GM18861 (cell line): ENCODE results near the gene MAPK8.

Experiments
- ATAC-seq: cut with Tn5 transposase; IDR thresholded peaks from one replicate; pipeline ENCODE4 v1.9.1; 2021; ENCODE audit not compliant: unreplicated experiment

MAPK8 gene

DNA sequence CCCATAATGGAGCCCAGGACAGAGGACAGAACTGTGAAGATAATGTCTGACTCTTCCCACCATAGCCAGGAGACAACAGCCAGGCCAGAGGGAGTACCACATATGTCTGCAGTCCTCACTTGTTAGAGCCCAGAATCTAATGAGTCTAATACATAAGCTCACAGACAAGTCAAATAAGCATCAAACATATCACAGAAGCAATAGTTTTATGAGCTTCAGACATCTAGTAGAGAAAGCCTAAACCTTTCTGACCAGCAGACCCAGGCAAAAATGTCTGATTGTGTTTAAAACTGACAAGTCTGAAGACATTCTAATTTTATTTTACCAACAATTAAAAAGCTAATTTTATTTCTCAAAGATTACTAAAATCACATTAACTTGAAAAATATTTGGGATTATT lies 75.5 kb downstream of the MAPK8 start:
- no peak for ATAC-seq

DNA sequence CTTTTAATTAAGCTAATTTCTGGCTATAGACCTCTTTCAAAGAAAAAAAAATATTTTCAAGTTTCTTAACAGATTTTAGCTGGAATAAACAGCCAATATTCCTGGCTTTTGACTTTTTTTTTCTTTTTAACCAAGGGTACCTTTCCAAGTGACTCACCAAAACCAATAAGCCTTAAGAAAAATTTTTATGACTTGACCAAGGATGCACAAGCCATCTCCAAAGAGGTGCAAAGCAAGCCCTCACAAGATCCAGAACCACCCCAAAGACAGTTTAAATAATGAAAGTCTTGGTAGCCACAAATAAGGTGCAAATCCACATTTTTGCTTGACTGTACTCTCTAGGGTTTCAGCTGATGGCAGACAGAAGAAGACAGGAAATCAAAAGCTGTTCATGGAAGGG lies 76.5 kb downstream of the MAPK8 start:
- no peak for ATAC-seq

DNA sequence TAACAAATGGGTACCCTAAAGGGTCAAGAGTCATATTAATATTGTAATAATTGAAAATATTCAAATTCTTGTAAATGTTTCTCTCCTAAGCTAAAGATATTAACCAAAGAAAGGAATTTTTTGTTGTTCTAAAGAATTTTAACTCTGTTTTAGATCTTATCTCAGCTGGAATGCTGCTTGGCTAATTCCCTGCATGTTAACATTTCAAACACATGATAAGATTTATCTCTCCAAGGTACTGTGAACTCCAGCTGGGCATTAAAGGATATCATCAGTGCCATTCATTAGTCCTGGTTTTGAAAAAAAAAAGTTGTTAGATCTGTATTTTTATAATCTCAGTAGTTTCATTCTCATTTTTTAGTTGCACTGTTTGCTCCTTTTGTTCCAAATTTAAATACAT lies 76.9 kb downstream of the MAPK8 start:
- no peak for ATAC-seq

DNA sequence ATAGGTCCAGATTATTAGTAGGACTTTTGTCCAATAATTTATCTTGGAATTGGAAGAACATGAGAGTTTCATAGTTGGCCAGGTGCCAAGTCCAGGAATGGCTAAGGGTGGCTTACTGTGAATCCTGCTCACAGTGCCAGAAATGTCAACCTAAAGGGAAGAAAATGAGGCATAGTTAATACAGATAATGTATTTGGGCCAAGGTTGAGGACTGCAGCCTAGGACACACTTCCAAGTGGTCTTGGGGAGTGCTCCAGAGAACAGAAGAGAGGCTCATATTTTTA lies 78.2 kb downstream of the MAPK8 start:
- no peak for ATAC-seq

DNA sequence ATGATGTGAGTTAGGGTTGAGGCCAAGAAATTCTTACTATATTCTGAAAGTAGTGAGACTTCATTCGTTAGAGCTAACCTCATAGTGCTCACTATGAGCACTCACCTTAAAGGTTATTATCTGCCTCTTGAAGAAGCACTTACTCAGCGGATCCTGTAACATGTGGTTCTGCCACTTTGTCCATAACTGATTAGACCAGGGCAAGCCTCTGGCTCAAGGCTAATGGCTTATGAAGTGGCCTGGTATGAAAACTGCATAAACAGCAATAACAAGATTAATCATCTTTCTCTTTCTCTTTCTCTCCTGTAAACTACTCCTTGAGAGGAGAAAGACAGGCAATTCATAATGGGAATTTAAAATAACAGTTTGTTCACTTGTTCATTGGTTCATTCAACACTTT lies 82.8 kb downstream of the MAPK8 start:
- ATAC-seq, result no peak

DNA sequence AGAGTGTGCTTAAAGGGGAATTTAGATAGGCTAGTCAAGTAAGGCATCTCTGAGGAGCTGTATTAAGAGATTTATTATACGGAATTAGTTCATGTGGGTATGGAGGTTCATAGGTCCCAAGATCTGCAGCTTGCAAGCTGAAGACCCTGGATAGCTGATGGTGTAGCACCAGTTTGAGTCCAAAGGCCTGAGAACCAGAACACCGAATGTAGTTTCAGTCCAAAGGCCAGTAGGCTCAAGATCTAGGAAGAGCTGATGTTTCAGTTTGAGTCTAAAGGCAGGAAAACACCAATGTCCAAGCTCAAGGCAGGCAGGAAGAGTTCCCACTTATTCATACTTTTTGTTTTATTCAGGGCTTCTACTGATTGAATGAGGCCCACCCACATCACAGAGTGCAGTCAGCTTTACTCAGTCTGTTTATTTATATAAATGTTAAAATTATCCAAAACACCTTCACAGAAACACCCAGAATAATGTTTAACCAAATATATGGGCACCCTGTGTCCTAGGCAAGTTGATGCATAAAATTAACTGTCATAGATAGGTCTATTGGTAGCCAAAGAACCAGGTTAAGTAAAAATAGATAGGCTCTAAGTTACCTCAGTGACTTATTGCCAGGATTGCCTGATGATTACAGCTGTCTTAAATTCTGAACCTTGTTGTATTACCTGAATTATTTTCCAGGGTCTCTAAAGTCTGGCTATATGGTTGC lies 83.5 kb downstream of the MAPK8 start:
- ATAC-seq, result no peak

DNA sequence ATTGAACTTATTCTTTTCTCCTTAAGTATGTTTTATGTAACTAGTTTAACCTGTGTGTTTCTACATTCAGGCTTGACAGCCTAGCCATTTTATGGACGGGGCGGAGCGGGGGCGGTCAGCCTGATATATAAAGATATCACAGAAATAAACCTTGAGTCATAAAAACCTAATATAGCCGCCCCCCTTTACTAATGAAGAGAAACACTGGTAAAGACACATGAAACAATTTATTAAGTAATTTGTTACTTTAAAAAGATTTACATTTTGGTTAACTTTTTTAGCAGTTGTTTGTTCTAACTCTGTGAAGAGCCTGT lies 84.0 kb downstream of the MAPK8 start:
- ATAC-seq, result no peak

DNA sequence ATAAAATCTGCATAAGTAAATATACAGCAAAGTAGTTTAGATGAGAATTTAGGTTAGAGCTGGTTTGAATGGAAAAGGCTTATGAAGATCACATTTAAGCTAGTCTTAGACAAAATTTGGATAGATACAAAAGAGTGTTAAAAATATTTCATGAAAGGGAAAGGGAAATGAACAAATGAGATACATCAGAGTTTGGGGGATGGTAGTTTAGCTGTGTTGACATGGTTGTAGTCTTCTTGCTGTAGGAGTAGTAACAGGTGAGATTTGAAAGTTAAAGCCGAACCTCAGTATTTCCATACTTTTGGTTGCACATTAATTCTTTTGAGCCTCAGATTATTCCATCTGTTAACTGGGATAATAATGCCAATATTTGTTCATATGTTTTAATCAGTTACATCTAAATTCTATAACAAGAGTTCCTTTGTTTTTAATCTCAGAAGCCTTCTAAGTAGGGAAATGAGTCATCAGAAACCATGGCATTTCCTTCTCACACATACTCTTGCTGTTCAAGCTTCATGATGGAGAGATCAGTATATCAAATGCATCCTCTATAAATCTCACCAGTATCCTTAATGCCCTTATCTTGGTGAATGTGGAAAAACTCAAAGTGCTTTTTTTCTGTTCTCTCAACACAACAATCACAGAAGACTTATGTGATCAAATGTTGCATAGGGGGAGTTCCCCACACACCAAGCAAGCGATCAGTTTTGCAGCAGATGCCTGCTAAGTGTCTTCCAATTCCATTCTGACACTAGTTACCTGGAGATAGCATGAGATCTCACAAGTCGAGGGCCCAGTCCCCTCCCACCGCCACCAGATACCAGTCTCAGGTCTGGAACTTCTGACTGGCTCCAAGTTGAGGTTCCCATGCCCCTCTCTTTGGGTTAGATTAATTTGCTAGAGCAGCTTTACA lies 84.7 kb downstream of the MAPK8 start:
- ATAC-seq, result peak; percentile 79

DNA sequence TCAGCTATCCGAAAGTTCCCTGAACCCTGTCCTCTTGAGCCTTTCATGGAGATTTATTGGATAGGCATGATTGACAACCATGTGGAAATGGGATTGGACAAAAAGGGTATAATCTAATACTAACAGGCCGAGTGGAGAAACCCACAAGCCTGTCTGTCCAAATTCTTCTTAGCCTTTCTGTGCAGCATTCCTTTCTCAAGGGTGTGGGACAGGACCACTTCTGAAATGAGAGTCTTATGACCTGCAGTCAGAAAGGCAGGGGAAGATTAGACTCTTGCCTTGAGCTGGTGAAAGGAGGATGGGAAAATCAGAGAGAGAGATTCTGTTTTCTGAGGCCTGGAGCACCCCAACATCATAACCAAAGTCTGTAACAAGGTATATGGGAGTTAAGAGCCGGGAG lies 85.5 kb downstream of the MAPK8 start:
- ATAC-seq, result no peak

DNA sequence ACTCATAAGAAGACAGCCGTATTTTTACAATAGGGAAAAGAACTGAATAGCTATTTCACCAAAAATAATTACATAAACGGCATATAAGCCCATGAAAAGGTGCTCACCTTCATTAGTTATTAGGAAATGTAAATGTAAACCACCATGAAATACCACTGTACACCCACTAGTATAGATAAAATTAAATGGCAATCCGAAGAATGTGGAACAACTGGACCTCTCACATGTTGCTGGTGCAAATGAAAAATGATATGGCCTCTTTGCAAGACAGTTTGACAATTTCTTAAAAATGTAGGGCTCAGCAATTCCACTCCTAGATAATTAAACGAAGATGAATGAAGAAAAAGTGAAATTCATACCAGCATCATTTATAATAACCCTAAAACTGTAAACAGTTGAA lies 91.8 kb downstream of the MAPK8 start:
- ATAC-seq, result no peak

DNA sequence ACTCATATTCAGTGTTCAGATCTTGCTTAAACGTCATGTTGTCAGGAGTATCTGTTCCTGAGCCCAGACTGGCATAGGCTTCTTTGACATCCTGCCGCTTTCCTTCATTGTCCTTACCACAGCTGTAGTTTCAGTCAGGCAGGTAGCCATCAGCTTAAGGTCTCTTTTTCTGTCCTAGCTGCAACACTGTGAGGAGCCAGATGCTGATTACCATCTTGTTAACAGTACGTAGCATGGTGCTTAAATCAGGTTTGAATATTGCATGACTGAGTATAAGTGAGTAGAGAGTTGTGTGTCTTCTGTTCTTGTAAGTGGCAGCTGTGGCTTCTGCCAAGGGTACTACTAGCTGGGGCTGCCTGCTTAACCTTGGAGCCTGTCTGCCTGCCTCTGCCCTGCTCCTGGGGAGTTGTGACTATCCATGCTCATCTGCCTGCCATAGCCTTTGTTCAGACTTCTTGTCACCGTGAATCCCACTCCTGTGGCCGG lies 92.6 kb downstream of the MAPK8 start:
- no peak for ATAC-seq

DNA sequence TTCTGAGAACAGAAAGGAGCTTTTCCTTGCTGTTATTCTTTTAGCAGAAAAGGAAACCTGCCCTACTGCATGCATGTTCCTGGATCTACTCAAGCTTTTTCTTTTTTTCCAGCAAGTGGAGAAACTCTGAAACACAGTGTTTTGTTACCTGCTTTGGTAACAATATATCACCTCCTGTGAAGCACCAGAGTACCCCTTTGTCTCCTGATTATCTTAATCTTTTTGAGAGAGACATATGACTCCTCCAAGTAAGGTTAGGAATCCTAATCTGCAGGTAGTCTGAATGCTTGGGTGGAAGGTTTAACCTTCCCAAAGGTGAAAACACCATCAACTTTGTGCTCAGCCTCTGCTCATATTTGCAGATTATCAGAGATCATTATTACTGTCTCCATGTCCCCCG lies 93.1 kb downstream of the MAPK8 start:
- no peak for ATAC-seq

DNA sequence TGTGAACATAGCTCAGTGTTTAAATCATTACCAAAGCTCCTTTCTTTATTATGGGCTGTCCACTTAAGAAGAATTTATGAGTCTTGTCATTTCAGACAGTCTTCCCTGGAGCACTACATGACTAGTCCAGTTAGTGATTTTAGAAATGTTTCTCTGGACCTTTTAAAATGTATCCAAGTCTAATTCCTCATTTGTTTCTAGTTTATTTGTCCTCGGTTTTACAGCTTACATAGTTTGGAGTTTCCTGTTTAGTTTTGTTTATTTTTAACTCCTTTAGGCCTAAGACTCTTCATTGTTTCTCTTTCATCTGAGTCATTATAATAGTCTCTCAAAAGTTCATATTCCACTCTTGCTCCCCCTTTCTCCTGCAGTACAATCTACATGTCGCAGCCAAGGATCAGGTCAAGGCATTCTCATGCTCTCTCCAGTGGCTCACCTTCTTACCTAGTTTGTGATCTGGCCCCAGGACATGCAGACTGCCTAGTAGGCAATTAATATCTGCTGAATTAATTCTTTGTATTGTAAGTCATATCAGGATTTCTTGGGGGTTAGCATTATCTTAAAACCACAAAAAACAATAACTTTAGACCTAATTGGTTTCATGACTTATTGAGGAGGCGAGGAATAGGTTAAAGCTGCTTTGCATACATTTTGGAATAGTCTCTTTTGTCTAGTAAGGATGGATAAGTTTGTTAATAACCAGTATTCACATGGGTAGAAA lies 93.8 kb downstream of the MAPK8 start:
- no peak for ATAC-seq

DNA sequence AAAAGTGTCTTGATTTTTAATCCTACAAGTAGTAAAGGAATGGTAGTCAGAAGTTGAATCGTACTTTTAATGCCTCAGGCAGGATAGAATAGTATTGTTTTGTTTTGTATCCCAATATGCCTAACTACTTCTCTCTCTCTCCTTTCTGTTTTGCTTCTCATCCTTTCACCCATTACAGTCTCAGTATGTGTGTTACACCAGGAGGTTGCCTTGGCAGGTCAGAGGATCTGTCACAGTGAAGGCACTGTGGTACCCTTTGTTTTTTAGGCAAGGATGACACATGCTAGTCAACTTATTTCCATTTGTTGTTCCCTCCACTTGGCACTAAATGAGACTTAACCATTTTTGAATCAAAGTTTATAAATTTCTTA lies 94.4 kb downstream of the MAPK8 start:
- ATAC-seq, result no peak

DNA sequence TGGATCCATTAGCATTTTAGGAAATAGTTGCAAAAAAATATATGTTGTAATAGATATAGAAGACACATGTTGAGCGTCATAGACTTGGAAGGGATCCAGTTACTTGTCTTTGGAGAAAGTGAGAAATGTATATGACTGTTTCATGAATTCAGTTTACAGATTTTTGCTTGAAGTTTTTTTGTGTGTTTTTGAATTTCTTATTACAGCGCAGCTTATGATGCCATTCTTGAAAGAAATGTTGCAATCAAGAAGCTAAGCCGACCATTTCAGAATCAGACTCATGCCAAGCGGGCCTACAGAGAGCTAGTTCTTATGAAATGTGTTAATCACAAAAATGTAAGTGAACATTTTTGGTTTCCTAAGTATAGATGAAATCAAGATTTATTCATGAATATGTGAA lies 98.2 kb downstream of the MAPK8 start:
- ATAC-seq, result no peak

DNA sequence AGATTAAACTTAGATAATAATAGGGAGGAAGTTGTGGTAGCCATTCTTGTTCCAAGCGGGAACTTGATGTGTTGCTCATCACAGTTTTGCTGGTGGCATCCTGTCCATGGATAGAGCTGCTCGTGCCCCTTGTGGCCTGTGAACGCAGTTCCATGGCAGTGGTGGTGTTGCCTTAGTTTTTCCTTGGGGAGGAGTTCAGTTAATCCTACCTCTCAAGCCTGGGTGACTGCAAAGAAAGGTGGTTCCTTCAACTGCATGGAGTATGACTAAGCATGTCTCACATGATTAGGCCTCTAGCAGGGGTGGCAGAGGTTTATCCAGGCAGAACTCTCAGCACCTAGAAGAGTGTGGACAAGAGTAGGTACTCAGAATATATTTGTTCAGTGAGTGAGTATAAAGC lies 99.7 kb downstream of the MAPK8 start:
- peak; percentile 46 for ATAC-seq

DNA sequence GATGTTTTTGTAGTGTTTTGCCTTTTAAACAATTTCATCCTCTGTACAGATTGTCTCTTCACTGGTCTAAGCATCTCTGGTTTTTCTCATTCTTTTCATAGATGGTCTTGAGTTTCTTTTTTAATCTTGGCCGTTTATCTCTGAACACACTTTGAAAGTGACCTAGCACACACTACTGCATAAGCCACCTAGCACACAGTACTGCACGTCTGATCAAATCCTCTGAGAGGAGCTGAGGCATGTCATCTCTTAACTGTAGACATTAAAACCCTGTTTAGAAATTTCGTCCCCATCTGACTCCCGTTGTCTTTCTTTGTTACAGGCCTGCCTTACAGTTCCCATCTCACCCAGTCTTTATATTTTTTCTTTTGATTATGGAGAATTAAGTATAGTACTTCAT lies 100.2 kb downstream of the MAPK8 start:
- ATAC-seq, result no peak

DNA sequence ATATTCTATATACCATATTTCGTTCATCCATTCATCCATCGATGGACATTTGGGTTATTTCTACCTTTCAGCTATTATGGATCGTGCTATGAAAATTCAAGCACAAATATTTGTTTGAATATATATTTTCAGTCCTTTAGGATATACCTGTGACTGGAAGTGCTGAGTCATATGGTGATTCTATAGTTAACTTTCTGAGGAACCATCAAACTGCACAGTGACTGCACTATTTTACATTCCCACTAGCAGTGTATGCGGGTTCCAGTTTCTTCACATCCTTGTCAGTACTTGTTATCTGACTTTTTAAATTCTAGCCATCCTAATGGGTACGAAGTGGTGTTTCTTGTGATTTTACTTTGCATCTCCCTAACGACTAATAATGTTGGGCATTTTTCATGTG lies 104.0 kb downstream of the MAPK8 start:
- no peak for ATAC-seq

DNA sequence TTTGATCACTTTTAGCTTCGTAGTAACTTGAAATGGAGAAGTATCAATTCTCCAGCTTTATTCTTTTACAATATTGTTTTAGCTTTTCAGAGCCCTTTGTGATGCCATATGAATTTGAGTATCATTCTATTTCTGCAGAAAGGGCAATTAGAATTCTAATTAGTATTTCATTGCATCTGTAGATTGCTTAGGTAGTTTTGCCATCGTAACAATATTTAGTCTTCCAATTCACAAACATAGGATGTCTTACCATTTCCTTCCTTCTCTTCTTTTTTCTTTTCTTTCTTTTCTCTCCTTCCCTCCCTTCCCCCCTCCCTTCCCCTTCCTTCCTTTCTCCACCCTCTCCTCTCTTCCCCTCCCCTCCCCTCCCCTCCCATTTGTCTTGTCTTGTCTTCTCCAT lies 105.0 kb downstream of the MAPK8 start:
- ATAC-seq, result no peak

DNA sequence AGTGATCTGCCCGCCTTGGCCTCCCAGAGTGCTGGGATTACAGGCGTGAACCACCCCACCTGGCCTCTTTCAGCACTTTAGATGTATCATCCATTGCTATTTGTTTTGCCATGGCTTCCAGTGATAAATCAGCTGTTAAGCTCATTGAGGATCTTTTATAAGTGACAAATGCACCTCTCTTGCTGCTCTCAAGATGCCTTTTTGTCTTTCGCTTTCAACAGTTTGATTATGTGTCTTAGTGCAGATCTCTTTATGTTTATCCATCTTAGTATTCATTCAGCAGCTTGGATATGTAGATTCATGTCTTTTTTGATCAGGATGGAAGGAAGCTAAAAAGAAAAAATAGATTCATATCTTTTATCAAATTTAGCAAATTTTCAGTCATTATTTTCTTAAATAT lies 105.6 kb downstream of the MAPK8 start:
- ATAC-seq, result no peak

DNA sequence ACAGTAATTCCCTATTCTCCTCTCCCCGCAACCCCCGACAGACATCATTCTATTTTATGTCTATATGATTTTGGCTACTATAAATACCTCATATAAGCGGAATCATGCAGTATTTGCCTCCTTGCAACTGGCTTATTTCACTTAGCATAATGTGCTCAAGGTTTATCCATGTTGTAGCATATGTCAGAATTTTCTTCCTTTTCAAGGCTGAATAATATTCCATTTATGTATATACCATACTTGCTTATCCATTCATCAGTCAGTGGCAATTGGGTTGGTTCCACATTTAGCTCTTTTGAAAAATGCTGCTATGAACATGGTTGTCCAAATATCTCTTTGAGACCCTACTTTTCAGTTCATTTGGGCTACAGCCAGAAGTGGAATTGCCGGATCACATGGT lies 106.5 kb downstream of the MAPK8 start:
- ATAC-seq, result no peak

DNA sequence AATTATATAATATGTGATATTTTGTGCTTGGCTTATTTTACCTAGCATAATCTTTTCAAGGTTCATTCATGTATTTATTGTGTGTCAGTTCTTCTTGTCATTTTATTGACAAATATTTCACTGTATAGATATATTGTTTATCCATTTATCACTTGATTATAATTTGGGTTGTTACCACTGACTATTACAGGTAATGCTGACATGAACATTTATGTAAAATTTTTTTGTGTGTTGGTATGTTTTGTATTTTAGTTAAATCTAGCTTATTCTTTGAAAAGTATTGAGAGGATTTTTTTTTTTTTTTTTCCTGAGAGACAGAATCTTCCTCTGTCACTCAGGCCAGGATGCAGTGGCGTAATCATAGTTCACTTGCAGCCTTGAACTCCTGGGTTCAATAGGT lies 107.7 kb downstream of the MAPK8 start:
- no peak for ATAC-seq
